Measurements from ENCODE around the gene SLC35G3. TPM values are rescaled to one million over a fixed set of nuclear protein-coding genes. Genes with fewer than 3 reads are reported as not detected.
"Not testable (repeated sequence)": the region's sequence is repeated elsewhere in the genome, so short reads cannot be mapped to it uniquely, and the experiment has no call there.

Gene SLC35G3
- total RNA-seq, 1 experiment from 2014 or later, result not detected

DNA sequence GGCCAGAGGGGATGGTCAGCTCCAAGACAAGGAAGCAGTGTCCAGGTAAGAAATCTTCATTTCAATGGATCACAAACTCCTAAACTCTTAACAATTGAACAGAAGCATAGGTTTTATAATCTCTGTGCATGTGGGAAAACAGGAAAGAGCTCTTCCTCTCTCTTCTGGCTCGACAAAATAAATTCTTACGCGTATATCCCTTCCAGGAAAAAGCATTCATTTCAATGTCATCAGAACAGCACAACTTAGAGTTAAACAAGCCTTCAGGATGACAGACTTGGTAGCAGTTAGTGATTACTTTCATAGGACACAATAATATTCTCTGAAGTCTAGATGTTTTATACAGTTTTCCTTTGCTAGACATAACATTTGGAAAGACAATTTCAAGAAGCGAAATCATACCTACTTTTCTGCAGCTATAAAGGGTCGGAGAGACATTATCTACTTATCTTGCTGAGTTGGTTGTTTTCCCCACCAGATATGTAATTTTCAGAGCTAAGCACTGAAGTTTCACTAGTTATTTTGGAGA is 19.3 kb upstream of the SLC35G3 start:
- Mint-ChIP-seq H3K4me1 (ENCODE audit: insufficient read depth, unreplicated experiment) (no peaks in the 10 kb centered on the region), H3K27ac (ENCODE audit: low read depth, unreplicated experiment) (no peak overlapping the region), H3K27me3 (ENCODE audit: insufficient read depth, unreplicated experiment) (peaks cover 16% of the 10 kb centered on the region), H3K9me3 (ENCODE audit: unreplicated experiment) (no peaks in the 10 kb centered on the region), H3K4me3 (ENCODE audit: unreplicated experiment) (no peak overlapping the region), H3K36me3 (ENCODE audit: insufficient read depth, unreplicated experiment) (no peaks in the 10 kb centered on the region)
- no TSS peak for BruUV-seq (replicated peaks)
- CTCF ChIA-PET, result interaction anchor here (0.6 to 1.2 kb wide), 4 partner anchors 9 to 306 kb away, joined by 3 to 4 read pairs (median 3); no protein-coding TSS in a partner anchor
- TF ChIP-seq, protein P1, sequence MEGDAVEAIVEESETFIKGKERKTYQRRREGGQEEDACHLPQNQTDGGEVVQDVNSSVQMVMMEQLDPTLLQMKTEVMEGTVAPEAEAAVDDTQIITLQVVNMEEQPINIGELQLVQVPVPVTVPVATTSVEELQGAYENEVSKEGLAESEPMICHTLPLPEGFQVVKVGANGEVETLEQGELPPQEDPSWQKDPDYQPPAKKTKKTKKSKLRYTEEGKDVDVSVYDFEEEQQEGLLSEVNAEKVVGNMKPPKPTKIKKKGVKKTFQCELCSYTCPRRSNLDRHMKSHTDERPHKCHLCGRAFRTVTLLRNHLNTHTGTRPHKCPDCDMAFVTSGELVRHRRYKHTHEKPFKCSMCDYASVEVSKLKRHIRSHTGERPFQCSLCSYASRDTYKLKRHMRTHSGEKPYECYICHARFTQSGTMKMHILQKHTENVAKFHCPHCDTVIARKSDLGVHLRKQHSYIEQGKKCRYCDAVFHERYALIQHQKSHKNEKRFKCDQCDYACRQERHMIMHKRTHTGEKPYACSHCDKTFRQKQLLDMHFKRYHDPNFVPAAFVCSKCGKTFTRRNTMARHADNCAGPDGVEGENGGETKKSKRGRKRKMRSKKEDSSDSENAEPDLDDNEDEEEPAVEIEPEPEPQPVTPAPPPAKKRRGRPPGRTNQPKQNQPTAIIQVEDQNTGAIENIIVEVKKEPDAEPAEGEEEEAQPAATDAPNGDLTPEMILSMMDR (IDR thresholded peaks at IDR 0.05; ENCODE audit: unreplicated experiment), result no peak
- intact Hi-C loops (cut with micrococcal nuclease), result no loop called here
- POLR2A ChIA-PET, result no interaction called here
- DNase-seq (ENCODE audit: unreplicated experiment), result no peak

DNA sequence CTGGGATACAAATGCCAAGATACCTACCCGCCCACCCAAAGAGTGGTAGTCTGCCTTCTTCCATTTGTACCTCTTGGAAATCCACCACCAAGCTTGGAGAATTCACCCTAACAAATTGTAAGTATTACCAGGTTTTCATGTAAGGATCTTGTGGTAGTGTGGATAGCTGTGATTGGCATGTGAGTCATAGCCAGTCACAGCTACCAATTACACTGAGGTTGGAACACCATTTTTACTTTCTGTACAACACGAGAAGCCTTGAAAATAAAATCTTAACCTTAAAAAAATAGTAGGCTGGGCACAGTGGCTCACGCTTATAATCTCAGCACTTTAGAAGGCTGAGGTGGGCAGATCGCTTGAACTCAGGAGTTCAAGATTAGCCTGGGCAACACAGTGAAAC is 18.5 kb upstream of the SLC35G3 start:
- Mint-ChIP-seq H3K27ac (ENCODE audit: low read depth, unreplicated experiment) (no peak overlapping the region), H3K9me3 (ENCODE audit: unreplicated experiment) (no peaks in the 10 kb centered on the region), H3K4me1 (ENCODE audit: insufficient read depth, unreplicated experiment) (no peaks in the 10 kb centered on the region), H3K36me3 (ENCODE audit: insufficient read depth, unreplicated experiment) (no peaks in the 10 kb centered on the region), H3K27me3 (ENCODE audit: insufficient read depth, unreplicated experiment) (peaks cover 19% of the 10 kb centered on the region), H3K4me3 (ENCODE audit: unreplicated experiment) (no peak overlapping the region)
- no peak for DNase-seq (ENCODE audit: unreplicated experiment)
- TF ChIP-seq, protein P1 (IDR thresholded peaks at IDR 0.05; ENCODE audit: unreplicated experiment), result no peak
- ChIA-PET CTCF (interaction anchor here (0.6 to 1.2 kb wide), 3 partner anchors 26 to 977 kb away, joined by 3 to 5 read pairs (median 4); no protein-coding TSS in a partner anchor), POLR2A (interaction anchor here (0.9 kb wide), 1 partner anchor 13 kb away, joined by 4 read pairs; no protein-coding TSS in a partner anchor)
- BruUV-seq (replicated peaks), result no TSS peak
- intact Hi-C loops (cut with micrococcal nuclease), result no loop called here

DNA sequence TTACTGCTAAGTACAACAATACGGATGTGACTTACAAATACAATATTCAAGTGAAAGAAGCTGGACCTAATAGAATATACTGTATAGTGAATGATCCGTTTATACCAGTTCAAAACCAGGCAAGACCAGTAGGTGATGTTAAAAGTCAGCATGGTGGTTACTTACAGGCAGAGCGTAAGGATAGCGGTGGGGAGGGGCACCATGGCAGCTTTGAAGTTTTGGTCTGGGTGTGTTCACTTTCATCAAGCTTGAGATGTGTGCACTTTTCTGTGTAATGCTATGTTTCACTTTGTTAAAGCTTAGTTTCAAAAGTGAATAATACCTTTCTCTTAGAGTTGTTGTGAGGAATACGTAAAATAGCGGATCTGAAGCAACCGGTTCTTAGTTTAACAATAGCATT is 16.5 kb upstream of the SLC35G3 start:
- Mint-ChIP-seq H3K9me3 (ENCODE audit: unreplicated experiment) (no peaks in the 10 kb centered on the region), H3K36me3 (ENCODE audit: insufficient read depth, unreplicated experiment) (no peaks in the 10 kb centered on the region), H3K27me3 (ENCODE audit: insufficient read depth, unreplicated experiment) (peaks cover 27% of the 10 kb centered on the region), H3K4me3 (ENCODE audit: unreplicated experiment) (no peak overlapping the region), H3K27ac (ENCODE audit: low read depth, unreplicated experiment) (no peak overlapping the region), H3K4me1 (ENCODE audit: insufficient read depth, unreplicated experiment) (no peaks in the 10 kb centered on the region)
- BruUV-seq (replicated peaks), result no TSS peak
- DNase-seq (ENCODE audit: unreplicated experiment), result no peak
- POLR2A ChIA-PET, result no interaction called here
- intact Hi-C loops (cut with micrococcal nuclease), result no loop called here
- TF ChIP-seq, protein P1 (IDR thresholded peaks at IDR 0.05; ENCODE audit: unreplicated experiment), result no peak
- CTCF ChIA-PET, result interaction anchor here (0.7 kb wide), 1 partner anchor 441 kb away, joined by 3 read pairs; no protein-coding TSS in a partner anchor

DNA sequence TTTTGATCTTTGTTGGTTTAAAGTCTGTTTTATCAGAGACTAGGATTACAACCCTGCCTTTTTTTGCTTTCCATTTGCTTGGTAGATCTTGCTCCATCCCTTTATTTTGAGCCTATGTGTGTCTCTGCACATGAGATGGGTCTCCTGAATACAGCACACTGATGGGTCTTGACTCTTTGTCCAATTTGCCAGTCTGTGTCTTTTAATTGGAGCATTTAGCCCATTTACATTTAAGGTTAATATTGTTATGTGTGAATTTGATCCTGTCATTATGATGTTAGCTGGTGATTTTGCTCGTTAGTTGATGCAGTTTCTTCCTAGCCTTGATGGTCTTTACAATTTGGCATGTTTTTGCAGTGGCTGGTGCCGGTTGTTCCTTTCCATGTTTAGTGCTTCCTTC is 8.4 kb upstream of the SLC35G3 start:
- H3K27me3 Mint-ChIP-seq (ENCODE audit: insufficient read depth, unreplicated experiment), result peaks cover 40% of the 10 kb centered on the region
- CTCF ChIA-PET; H3K4me3 Mint-ChIP-seq (ENCODE audit: unreplicated experiment); H3K36me3 Mint-ChIP-seq (ENCODE audit: insufficient read depth, unreplicated experiment); H3K27ac Mint-ChIP-seq (ENCODE audit: low read depth, unreplicated experiment); POLR2A ChIA-PET; DNase-seq (ENCODE audit: unreplicated experiment); H3K4me1 Mint-ChIP-seq (ENCODE audit: insufficient read depth, unreplicated experiment); intact Hi-C loops (cut with micrococcal nuclease); BruUV-seq (replicated peaks): not testable (repeated sequence)
- peaks cover 10% of the 10 kb centered on the region for H3K9me3 Mint-ChIP-seq (ENCODE audit: unreplicated experiment)

DNA sequence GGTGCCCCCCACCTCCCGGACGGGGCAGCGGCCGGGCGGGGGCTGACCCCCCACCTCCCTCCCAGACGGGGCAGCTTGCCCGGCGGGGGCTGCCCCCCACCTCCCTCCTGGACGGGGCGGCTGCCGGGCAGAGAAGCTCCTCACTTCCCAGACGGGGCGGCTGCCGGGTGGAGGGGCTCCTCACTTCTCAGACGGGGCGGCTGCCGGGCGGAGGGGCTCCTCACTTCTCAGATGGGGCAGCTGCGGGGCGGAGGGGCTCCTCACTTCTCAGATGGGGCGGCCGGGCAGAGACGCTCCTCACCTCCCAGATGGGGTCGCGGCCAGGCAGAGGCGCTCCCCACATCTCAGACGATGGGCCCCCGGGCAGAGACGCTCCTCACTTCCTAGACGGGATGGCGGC is 869 bp upstream of the SLC35G3 start:
- CTCF ChIA-PET, result interaction anchor here (1.1 kb wide), 1 partner anchor 44 kb away, joined by 4 read pairs; no protein-coding TSS in a partner anchor
- POLR2A ChIA-PET; BruUV-seq (replicated peaks); H3K9me3 Mint-ChIP-seq (ENCODE audit: unreplicated experiment); H3K27ac Mint-ChIP-seq (ENCODE audit: low read depth, unreplicated experiment); H3K4me3 Mint-ChIP-seq (ENCODE audit: unreplicated experiment); H3K36me3 Mint-ChIP-seq (ENCODE audit: insufficient read depth, unreplicated experiment); H3K4me1 Mint-ChIP-seq (ENCODE audit: insufficient read depth, unreplicated experiment); DNase-seq (ENCODE audit: unreplicated experiment); intact Hi-C loops (cut with micrococcal nuclease): not testable (repeated sequence)
- peaks cover 12% of the 10 kb centered on the region for H3K27me3 Mint-ChIP-seq (ENCODE audit: insufficient read depth, unreplicated experiment)
